ENCODE data around the gene CHMP2A.

- no peak for TF ChIP-seq POLR2A (IDR thresholded peaks at IDR 0.05)
- TF ChIP-seq CTCF (IDR thresholded peaks at IDR 0.05): no peak
These were observed 3.2 kb upstream of the CHMP2A start, which contains the start of gene UBE2M for GRCh38 chr19:58558066-58558622.
